HG03571 (cell line): ENCODE results near the gene TMEM40.
"Not testable (repeated sequence)": the region's sequence is repeated elsewhere in the genome, so short reads cannot be mapped to it uniquely, and the experiment has no call there.

Source experiments
- ATAC-seq: cut with Tn5 transposase; IDR thresholded peaks from one replicate; pipeline ENCODE4 v1.9.1; 2021; ENCODE audit not compliant: unreplicated experiment

Gene TMEM40

DNA sequence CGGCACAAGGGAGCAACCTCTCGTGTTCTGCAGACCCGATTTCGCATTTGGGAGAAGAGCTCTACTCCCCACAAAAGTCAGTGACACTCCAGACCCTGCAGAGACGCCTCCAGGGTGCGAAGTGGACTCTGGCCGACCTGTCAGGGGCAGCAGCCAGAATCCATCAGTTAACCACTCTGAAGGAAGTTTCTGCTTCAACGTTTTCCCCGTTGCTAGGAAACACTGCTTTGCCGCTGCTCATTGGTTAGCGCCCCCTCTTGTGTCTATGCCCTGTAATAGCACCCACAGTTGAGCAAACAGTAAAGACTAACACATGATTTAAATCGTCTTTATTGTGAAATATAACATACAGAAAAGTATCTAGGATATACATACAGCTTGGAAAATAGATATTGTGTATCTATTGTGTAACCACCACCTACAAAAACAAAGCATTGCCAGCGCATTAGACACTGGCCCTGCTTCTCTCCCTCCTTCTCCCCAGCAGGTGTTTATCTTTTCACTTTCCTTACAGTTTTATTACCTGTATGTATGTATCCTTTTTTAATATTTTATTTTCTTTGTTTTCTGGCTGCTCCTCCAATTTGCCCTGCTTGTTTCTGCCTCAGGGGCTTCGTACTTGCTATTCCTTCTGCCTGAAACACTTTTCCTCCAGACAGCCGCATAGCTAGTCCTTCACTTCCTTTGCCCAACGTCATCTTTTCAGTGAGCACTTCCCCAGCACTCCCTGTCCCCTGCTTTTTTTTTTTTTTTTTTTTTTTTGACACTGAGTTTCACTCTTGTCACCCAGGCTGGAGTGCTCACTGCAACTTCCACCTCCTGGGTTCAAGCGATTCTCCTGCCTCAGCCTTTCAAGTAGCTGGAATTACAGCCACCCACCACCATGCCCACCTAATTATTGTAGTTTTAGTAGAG, 38.8 kb downstream of the TMEM40 start:
- peak; percentile 91 for ATAC-seq

DNA sequence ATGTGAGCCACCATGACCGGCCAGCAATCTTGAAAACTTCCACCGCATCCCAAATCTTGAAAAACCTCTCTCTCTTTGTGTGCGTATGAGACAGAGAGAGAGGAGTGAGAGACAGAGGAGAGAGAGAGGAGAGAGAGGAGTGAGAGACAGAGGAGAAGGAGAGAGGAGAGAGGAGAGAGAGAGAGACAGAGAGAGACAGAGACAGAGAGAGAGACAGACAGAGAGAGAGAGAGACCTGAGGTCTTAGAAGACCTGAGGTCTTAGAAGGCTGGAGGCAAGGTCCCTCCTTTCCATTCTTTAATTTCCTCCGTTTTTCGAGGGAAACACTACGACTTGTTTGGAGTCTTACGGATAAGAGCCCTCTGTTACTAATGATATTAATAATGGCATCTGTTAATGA, 39.5 kb downstream of the TMEM40 start:
- ATAC-seq = no peak

GRCh38 chr3:12716605-12717151, 42.4 kb downstream of the TMEM40 start:
- ATAC-seq = no peak

- no peak for ATAC-seq
These were observed 44.8 kb downstream of the TMEM40 start for GRCh38 chr3:12714278-12714677.

DNA sequence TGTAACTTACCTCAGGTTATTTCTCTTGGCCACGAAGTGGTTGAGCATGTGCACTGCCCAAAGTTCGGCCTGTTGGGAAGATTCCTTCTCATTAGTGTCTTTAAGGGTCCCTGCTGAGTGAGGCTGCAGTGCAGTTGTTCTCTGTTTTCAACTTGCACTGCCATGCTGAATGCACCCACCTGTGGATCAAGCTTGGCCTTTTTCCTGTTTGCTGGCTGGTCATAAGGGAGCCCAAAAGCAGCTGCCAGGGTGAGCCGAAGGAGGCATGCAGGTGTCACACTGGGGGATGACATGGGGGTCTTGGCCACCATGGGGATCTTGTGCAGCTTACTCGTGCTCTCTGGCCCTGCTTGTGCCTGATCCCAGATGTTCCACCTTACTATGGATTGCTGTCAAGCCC, 49.0 kb downstream of the TMEM40 start:
- ATAC-seq = no peak

DNA sequence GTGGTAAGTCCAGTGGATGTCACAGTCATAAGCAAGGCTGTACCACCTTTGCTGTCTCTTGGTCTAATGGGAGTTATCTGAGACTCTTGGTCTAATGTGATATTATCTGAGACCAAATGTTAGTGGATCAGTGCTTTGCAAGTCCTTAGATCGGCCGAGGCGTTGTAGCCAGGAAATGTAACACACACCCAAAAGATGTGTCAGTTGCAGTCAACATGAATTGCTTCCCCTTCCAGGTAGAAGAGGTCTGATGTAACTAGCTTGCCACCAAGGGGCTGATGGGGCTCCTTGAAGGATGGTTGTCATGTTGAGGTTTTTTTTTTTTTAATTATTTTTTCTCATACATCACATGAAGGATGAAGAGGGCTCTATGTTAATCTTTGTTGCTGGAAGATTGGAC, 49.7 kb downstream of the TMEM40 start:
- no peak for ATAC-seq

DNA sequence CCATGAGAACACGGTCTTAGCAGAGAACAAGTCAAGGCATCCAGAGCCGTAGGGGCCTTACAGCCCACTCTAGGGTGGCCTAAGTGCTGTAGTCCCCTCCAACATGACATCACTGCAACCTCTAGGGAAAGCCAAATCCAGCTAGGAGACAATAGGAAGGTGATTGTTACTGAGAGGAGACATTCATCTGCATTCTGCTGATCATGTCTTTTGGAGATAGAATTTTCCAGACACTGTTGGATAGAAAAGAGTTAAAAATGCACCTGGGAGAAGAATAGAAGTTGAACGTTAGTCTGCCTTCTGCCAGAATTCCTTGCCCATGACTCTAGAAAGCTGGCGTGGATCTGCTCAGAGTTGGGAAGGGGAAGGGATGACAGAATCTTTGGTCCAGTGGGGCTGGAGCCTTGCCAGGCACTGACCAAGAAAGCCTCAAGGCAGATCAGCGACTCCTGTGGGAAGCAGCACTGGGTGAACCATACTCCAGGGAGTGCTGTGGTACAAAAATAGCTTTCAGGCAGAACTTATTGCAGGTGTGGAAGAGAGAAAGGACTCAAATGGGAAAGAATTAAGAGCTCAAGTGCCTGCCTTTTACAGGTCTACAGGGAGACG, 50.4 kb downstream of the TMEM40 start:
- ATAC-seq = no peak

DNA sequence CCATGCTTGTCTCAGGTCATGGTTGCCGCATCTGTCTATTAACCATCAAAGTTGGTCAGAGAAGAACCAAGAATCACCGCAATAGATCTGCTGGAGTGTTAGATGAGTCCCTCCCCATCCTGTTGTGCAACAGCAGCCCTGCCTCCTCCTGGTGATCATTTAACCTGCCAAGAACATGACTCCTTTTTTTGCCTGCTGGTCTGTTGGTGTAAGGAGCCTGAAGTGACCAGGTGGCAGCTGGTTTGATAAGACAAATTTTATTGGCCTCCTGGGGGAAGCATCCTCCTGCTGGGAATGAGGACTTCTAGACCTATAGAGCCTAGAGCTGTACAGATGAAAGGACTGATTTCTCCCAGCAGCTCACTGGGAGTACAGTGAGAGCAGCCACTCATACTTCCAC, 51.6 kb downstream of the TMEM40 start:
- no peak for ATAC-seq

DNA sequence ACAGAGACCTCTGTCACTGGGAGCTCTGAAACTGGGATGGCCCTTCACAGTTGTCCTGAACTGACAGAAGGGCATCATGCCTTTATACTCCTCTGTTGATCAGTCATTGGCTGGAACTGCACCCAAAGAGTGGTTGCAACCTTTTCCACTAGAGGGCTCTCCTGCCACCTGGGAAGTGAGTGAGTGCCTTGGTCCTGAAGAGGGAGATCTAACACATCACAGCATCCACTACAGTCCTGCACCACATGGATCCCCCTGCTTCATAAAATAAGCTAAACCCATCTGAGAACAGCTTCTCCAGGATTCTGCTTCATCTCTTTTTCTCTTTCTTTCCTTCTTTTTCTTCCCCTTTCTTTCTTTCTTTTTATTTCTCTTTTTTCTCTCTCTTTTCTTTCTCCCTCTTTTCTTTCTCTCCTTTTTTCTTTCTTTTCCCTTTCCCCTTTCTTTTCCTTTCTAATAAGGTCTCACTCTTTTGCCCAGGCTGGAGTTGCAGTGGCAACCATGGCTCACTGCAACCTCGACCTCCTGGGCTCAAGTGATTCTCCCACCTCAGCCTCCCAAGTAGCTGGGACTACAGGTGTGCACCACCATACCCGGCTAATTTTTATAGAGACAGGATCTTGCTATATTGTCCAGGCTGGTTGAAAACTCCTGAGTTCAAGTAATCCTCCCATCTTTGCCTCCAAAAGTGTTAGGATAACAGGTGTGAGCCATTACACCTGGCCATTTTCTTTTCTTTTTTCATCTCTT, 52.4 kb downstream of the TMEM40 start:
- no peak for ATAC-seq

DNA sequence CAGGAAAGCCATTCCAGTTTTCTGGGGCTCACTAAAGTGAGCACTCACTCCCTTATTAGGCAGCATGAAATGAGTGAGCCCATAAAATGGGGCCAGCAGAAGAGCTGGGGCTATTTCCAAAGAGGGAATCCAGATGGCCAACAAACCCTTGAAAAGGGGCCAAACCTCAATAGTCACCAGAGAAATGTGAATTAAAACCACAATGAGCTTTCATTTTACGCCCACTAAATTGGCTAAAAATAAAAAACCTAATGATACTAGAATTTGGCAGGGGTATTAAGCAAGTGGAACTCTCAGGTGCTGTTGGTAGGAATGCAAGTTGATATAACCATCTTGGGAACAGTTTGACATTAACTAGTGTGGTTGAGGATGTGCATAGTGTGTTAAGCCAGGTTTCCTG, 53.1 kb downstream of the TMEM40 start:
- ATAC-seq = no peak

GRCh38 chr3:12705374-12705926, 53.6 kb downstream of the TMEM40 start:
- ATAC-seq = no peak

- no peak for ATAC-seq
These were observed 56.6 kb downstream of the TMEM40 start for GRCh38 chr3:12702501-12702900.

- ATAC-seq = not testable (repeated sequence)
These were observed 57.5 kb downstream of the TMEM40 start for GRCh38 chr3:12701601-12702000.

- no peak for ATAC-seq
These were observed 58.3 kb downstream of the TMEM40 start for GRCh38 chr3:12700800-12701199.

- no peak for ATAC-seq
These were observed 63.1 kb downstream of the TMEM40 start for GRCh38 chr3:12695916-12696315.

GRCh38 chr3:12695112-12695511, 63.9 kb downstream of the TMEM40 start:
- no peak for ATAC-seq

DNA sequence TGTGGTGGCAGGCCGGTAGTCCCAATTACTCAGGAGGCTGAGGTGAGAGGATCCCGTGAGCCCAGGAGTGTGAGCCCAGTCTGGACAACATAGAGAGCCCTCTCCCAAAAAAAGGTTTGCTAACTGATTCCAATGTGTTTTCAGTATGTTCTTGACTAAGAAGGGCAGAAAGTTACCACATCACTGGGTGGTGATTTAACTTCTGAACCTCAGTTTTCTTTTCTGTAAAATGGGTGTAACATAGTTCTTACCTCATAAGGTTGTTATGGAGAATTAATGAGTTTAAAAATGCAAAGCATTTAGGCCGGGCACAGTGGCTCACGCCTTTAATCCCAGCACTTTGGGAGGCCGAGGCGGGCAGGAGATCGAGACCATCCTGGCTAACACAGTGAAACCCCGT, 66.6 kb downstream of the TMEM40 start:
- no peak for ATAC-seq

DNA sequence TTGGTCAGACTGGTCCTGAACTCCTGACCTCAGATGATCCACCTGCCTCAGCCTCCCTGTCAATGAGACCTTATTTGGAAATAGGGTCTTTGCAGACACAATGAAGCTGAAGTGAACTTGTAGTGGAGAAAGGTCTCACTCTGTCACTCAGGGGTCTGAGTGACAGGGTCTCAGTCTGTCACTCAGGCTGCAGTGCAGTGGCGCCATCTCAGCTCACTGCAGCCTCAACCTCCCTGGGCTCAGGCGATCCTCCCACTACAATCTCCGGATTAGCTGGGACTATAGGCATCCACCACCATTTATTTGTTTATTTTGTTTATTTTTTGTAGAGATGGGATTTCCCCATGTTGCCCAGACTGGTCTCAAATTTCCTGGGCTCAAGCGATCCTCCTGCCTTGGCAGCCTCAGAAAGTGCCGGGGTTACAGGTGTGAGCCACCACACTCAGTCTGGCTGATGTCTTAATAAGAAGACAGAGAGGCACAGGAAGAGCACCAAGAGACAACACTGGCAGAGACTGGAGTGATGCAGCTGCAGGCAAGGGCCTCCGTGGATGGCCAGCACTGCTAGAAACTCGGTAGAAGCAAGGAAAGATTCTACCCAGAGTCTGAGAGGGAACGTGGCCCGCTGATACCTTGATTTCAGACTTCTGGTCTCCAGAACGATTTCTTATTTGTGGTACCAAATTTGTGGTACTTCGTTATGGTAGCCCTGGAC, 68.9 kb downstream of the TMEM40 start:
- ATAC-seq = no peak

- ATAC-seq = no peak
These were observed 71.1 kb downstream of the TMEM40 start for GRCh38 chr3:12687948-12688347.

DNA sequence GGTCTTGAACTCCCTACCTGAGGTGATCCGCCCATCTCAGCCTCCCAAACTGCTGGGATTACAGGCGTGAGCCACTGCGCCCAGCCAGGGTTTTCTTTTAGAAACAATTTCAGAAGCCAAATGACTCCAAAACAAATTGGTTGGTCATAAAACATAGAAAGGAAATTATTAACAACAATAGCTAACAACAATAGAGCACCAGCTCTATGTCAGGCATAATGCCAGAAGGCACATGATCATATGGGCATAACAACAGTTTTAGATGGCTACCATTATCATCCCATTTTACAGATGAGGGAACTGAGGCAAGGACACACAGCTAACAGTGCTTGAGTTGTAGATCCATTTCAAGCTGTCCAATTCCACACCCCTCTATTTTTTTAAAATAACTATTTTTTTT, 73.0 kb downstream of the TMEM40 start:
- no peak for ATAC-seq
